Stomach (tissue), 4 donors: ENCODE results near the gene IL1RL1.

Experiments used
- CTCF ChIP-seq, 7 experiments: fragments of 450-650 bp in 4 of 7; fragments of 200-600 bp in 3 of 7; sonication (generic) in 3 of 7; IDR thresholded peaks; one replicate each; pipeline ENCODE4 v1.5.1; 2016 to 2019; ENCODE audit warnings: antibody characterized with exemption in 7 of 7, control low read depth in 2 of 7, mild to moderate bottlenecking in 1 of 7
- POLR2A ChIP-seq, 4 donors: fragments of 450-650 bp; IDR thresholded peaks; one replicate each; pipeline ENCODE4 v1.6.1; 2016; ENCODE audit warnings: antibody characterized with exemption in 4 of 4, control low read depth in 2 of 4, mild to moderate bottlenecking in 1 of 4, moderate library complexity in 1 of 4
- POLR2AphosphoS5 ChIP-seq, 3 donors: sonication (generic); formaldehyde crosslinking; IDR thresholded peaks; one replicate each; pipeline ENCODE4 v1.6.1; 2016; ENCODE audit warnings: antibody characterized with exemption in 3 of 3

- no peak for TF ChIP-seq CTCF (IDR thresholded peaks at IDR 0.05)
- TF ChIP-seq POLR2A (IDR thresholded peaks at IDR 0.05), result no peak
- TF ChIP-seq POLR2AphosphoS5 (IDR thresholded peaks at IDR 0.05), result no peak
Measured at GRCh38 chr2:102262216-102263129, 48.9 kb upstream of the IL1RL1 start.
